ENCODE results near the gene FAM222B.
"Not testable (repeated sequence)": the region's sequence is repeated elsewhere in the genome, so short reads cannot be mapped to it uniquely, and the experiment has no call there.

FAM222B gene

DNA sequence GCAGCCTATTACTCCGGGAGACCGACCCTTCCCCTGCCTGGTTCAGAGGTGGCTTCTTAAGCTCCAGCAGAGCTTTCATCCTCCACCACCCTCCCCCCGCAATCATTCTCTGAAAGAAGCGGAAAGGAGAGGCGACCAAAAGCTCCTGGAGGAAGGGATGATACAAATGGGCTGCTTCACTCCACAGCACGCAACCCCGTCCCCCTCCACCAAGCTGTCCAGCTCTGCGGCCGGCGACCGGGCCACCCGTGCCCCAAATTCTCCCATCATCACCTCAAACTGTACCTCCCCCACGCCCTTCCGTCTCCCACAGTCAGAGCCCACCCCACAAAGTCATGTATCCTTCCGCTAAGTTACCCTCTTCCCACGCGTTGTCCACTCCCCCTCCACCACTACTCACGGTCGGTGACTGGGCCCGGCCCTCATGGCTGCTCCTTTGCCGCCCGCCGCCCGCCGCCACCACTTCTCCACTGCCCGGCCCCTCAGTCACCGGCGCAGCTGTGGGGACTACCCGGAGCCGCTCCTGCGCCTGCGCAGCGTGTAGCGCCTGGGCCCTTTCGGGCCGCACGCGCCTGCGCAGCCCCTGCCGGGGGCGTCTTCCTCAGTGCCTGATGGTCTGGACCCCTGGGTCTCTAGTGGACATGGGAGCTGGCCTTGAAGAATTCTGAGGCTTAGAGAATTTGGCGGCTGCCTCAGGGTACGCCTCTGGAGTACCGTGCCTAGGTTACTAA, at the start of gene FAM222B:
Gene FAM222B (minus strand): TSS at position 509 of the 731 bp plus-strand sequence. CDS start 76,123 bp downstream, outside the sequence.
- peak; percentile 72 to 98 (median 82) for DNase-seq
- intact Hi-C loops (cut with DNase I) = loop anchor here (5.0 kb wide), 1 partner anchor 80 kb away; no protein-coding TSS in a partner anchor

DNA sequence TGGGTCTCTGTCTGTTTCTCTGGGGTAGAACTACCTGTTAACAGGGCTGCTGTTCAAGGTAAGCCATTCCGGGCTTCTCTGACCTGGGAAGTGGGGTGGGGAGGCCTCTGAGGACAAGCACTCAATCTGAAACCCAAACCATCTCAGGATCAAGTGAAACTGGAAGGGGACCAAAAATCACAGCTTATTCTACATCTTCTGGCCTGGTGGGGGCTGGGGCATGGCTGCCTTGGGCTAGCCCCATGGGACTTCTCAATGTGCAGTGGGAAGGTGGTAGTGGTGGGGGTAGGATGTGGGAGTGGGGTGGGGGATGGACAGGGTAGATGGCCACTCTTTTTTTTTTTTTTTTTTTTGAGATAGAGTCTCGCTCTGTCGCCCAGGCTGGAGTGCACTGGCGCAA, 49.4 kb upstream of the FAM222B start:
- intact Hi-C loops (cut with DNase I) = no loop called here

DNA sequence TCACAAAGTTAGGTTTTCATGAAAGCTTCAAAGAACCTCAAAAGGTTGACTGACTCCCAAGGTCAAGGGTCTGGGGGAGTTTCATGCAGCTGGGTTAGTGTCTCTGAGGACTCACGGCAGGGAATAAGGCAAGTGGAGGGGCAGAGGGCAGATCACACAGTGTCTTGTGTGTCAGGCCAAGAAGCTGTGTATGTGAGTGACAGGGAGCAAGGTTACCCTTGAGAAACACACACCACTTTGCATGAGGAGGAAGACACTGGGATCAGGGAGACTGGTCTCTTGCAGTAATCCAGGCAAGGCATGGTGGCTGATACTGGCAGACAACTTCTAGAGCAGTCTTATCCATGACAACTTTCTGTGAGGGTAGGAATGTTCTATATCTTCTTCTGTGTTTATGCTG, 48.6 kb upstream of the FAM222B start:
- intact Hi-C loops (cut with DNase I) = no loop called here
- DNase-seq = no peak

More for the DNA sequence above, 49.4 kb upstream of the FAM222B start:
- DNase-seq = peak in 1 of 10 donors; percentile 40

DNA sequence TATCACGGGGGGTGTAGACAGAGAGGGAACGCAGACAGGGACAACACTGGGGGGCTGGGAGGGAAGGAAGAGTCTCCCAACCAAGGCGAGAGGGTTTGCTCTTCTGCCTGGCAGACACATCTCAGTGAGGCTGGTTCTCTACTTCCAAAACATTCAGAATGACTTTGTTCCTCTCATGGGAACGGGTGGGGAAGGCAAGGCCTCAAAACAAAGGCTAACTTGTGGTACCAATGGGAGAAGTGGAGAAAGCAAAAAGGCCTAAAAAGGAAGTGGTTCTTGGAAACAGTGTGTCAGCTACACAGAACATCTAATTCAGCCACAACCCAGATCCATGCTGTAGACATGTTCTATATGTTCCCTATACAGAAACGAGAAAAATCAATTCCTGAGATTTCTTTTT, 47.4 kb upstream of the FAM222B start:
- peak in 1 of 10 donors; percentile 30 for DNase-seq
- intact Hi-C loops (cut with DNase I) = no loop called here

GRCh38 chr17:28888832-28889231, 46.2 kb upstream of the FAM222B start:
- DNase-seq = peak in 1 of 10 donors; percentile 62
- intact Hi-C loops (cut with DNase I) = no loop called here

GRCh38 chr17:28887871-28888471, 45.4 kb upstream of the FAM222B start:
- intact Hi-C loops (cut with DNase I) = no loop called here
- peak in 1 of 10 donors; percentile 26 for DNase-seq

DNA sequence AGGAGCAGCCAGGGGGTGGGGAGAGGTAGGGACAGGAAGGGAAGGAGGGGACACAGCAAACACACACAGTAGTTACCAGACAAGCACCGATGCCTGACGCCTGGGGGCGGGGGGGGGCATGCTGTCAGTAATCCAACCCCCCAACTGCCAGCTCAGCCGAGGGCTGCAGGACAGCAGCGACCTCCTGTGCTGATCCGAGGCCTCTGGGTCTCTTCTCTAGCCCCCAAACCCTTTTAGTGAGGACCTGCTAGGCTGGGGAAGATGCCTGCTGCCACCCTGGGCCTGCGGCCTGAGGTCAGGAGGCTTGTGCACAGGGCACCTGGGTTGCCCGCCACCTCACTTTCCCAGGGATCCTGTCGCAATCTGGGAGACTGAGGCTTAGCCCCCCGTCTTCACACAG, 43.4 kb upstream of the FAM222B start:
- intact Hi-C loops (cut with DNase I) = no loop called here
- peak in 1 of 10 donors; percentile 52 for DNase-seq

GRCh38 chr17:28885363-28885762, 42.8 kb upstream of the FAM222B start:
- peak in 5 of 10 donors; percentile 32 to 90 (median 50) for DNase-seq
- intact Hi-C loops (cut with DNase I) = no loop called here

- DNase-seq = peak in 2 of 10 donors; percentile 29 to 66
- intact Hi-C loops (cut with DNase I) = no loop called here
Measured at GRCh38 chr17:28883967-28884702, 41.5 kb upstream of the FAM222B start.

GRCh38 chr17:28882154-28882895, 39.7 kb upstream of the FAM222B start:
- peak in 1 of 10 donors; percentile 58 for DNase-seq
- intact Hi-C loops (cut with DNase I) = no loop called here

GRCh38 chr17:28881533-28882056, 39.0 kb upstream of the FAM222B start:
- intact Hi-C loops (cut with DNase I) = no loop called here
- DNase-seq = peak in 1 of 10 donors; percentile 55

- peak in 1 of 10 donors; percentile 49 for DNase-seq
- intact Hi-C loops (cut with DNase I) = no loop called here
Measured at GRCh38 chr17:28880572-28880945, 38.0 kb upstream of the FAM222B start.

GRCh38 chr17:28879886-28880571, 37.4 kb upstream of the FAM222B start:
- intact Hi-C loops (cut with DNase I) = no loop called here
- DNase-seq = peak in 1 of 10 donors; percentile 59

DNA sequence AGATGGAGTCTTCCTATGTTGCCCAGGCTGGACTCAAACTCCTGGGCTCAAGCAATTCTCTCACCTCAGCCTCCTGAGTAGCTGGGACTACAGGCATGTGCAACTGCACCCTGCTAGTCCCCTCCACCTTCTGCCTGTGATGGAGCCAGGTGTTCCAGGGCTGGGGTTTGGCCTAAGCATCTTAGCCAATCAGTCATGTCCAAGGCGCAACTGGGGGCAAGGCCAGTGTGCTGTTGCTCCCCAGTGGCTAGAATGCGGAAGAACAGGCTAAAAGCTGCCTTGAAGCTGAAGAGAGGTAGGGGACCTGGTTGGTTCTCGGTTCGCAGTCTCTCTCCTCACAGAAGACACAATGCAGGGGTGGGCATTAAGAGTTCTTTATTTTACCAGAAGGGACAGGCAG, 36.4 kb upstream of the FAM222B start:
- intact Hi-C loops (cut with DNase I) = no loop called here
- DNase-seq = peak in 1 of 10 donors; percentile 78

DNA sequence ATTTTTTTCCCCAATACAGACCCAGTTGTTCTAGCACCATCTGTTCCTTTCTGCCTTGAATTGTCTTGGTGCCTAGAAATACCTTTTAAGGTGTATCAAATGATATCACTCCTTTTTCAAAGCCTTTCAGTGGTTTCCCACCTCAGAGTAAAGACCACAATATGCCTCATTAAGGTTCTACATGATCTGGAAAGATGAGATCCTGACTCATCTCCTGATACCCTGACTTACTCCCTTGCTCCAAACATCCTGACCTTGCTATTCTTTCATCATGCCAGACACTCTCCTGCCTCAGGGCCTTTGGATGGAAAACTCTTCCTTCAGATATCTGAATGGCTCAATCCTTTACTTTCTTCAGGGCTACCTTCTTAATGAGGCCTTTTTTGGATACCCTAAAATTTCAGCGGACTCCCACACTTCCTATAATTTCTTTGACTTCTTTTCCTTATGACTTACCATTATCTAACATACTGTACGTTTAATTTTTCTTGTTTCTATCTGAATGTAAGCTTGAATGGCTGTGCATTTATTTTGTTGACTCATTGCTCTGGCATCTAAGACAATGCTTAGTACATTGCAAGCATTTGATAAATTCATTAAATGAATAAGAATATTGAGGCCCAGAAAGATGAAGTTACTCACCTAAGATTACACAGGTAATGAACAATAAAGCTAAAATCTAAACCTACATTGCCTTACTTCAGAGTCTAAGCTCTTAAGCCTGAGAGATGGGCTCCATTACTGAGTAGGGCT, 35.7 kb upstream of the FAM222B start:
- DNase-seq = no peak
- intact Hi-C loops (cut with DNase I) = no loop called here

DNA sequence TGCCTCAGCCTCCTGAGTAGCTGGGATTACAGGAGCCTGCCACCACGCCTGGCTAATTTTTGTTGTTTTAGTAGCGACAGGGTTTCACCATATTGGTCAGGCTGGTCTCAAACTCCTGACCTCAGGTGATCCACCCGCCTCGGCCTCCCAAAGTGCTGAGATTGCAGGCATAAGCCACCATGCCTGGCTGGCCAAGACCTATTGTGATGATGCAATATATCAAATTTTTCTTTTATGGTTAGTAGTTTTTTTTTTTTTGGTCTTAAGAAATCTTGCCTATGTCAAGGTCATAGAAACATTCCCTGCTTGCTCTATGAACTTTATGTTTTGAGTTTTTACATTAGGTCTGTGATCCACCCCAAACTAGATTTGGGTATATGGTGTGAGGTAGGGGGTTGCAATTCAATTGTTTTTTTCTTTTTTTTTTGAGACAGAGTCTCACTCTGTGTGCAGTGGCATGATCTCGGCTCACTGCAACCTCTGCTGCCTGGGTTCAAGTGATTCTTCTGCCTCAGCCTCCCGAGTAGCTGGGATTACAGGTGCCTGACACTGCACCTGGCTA, 34.6 kb upstream of the FAM222B start:
- peak in 1 of 10 donors; percentile 11 for DNase-seq
- intact Hi-C loops (cut with DNase I) = not testable (repeated sequence)

DNA sequence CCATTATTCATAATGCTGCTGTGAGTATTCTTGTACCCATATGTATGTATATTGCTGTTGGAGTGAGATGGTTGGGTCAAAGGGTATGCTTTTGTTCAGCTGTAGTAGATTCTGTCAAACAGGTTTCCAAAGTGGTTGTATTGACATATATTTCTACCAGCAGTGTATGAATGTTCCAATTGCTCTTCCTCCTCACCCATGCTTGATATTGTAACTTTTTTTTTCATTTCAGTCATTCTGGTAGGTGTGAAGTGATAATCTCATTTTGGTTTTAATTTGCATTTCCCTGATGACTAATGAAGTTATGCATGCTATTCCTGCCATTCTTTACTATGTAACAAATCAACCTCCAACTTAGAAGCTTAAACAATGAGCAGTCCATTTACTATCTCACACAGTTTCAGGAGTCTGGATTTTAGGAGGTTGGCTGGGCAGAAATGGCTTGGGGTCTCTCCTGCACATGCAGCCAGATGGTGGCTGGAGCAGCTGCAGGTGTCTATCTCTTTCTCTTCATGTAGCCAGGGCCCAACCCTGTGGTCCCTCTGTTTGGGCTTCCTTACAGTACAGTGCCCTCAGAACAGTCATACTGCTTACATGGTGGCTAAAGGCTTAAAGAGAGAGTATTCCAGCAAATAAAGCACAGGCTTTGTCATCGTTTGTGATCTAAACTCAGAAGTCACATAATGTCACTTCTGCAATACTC, 33.4 kb upstream of the FAM222B start:
- DNase-seq = peak in 1 of 10 donors; percentile 22
- intact Hi-C loops (cut with DNase I) = no loop called here

- intact Hi-C loops (cut with DNase I) = no loop called here
Measured at GRCh38 chr17:28874750-28875149, 32.2 kb upstream of the FAM222B start.

More at GRCh38 chr17:28874750-28875149, 32.2 kb upstream of the FAM222B start:
- DNase-seq = peak in 1 of 10 donors; percentile 0

Data from posterior cingulate gyrus (tissue), 11 donors.